ENCODE results near the gene GOLGA5. TPM values are rescaled to one million over a fixed set of nuclear protein-coding genes. Genes with fewer than 3 reads are reported as not detected.

The GOLGA5 gene
- total and polyA plus RNA-seq, 2 of the 8 experiments (the other 6 are each of a cell fraction or from before 2014, with no cell fraction given), result 13.0 to 25.4 TPM

DNA sequence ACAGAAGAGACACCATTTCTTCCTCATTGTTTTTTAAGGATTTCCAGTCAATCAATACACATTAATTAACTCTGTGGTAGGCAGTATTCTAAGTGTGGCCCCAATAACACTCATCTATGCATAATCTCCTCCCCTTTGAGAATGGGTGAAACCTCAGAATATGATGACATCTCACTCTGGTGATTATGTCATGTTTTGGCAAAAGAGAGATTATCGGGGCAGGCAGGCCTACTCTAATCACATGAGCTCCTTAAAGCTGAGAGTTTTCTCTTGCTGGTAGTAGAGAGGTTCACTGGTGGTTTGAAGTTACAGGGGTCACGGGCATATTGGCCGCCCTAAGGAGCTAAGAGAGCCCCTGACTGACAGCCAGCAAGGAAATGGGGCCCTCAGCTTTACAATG, 38.6 kb upstream of the GOLGA5 start:
- Histone ChIP-seq H3K79me2 (ENCODE audit: control insufficient read depth in 1 of 2, insufficient read depth in 2 of 2, low read length in 2 of 2) (no peaks in the 10 kb centered on the region), H4K91ac (replicated peaks; ENCODE audit: insufficient read length, low read length) (no peak overlapping the region), H2AK5ac (ENCODE audit: low read depth, low read length) (no peak overlapping the region), H3K4me1 (replicated peaks in 1 of 4; ENCODE audit: control insufficient read depth in 3 of 4, insufficient read depth in 4 of 4, low read length in 3 of 4) (no peaks in the 10 kb centered on the region), H2AFZ (ENCODE audit: low read length) (no peak overlapping the region), H2BK12ac (ENCODE audit: low read depth, low read length) (no peak overlapping the region), H3K14ac (ENCODE audit: insufficient read length) (no peak overlapping the region), H2BK120ac (replicated peaks; ENCODE audit: low read depth, low read length) (no peak overlapping the region), H3K36me3 (ENCODE audit: control insufficient read depth in 2 of 4, insufficient read depth in 4 of 4, low read length in 3 of 4) (no peaks in the 10 kb centered on the region), H3K56ac (replicated peaks; ENCODE audit: insufficient read length, low read depth, low read length) (no peak overlapping the region), H3K23me2 (ENCODE audit: low read depth, low read length) (no peaks in the 10 kb centered on the region), H3K18ac (ENCODE audit: extremely low read depth, low read length) (no peak overlapping the region), H3K4me3 (ENCODE audit: extremely low read depth in 1 of 4, insufficient read depth in 2 of 4, low read depth in 3 of 4, low read length in 4 of 4) (no peak overlapping the region), H3K27ac (ENCODE audit: low read depth, low read length) (no peak overlapping the region), H3K9ac (replicated peaks in 1 of 4; ENCODE audit: extremely low read depth in 1 of 4, low read depth in 3 of 4, low read length in 3 of 4) (no peak overlapping the region), H4K8ac (ENCODE audit: extremely low read depth, insufficient read depth, low read length) (no peak overlapping the region), H3K79me1 (ENCODE audit: low read depth, low read length) (no peaks in the 10 kb centered on the region), H3K4me2 (ENCODE audit: insufficient read depth in 1 of 2, low read depth in 2 of 2, low read length in 2 of 2) (no peak overlapping the region), H3K9me3 (ENCODE audit: insufficient read depth in 2 of 2, low read depth in 1 of 2, low read length in 1 of 2) (no peaks in the 10 kb centered on the region), H3K4ac (replicated peaks; ENCODE audit: insufficient read length, low read depth, low read length) (no peak overlapping the region), H2BK20ac (ENCODE audit: low read length) (no peak overlapping the region), H4K20me1 (replicated peaks in 1 of 2; ENCODE audit: control insufficient read depth in 1 of 2, insufficient read depth in 2 of 2, low read length in 2 of 2) (no peaks in the 10 kb centered on the region), H4K5ac (ENCODE audit: insufficient read length, low read depth, low read length) (no peak overlapping the region), H3K27me3 (replicated peaks in 1 of 4; ENCODE audit: control insufficient read depth in 3 of 4, extremely low read depth in 1 of 4, insufficient read depth in 3 of 4, low read length in 3 of 4) (no peaks in the 10 kb centered on the region), H2BK5ac (ENCODE audit: low read depth, low read length) (no peak overlapping the region), H2BK15ac (ENCODE audit: low read length) (no peak overlapping the region), H3K23ac (ENCODE audit: insufficient read length) (no peak overlapping the region)
- no peak for DNase-seq (ENCODE audit: low read depth in 1 of 2, low spot score in 2 of 2)
- no peak for TF ChIP-seq POU5F1 (IDR thresholded peaks at IDR 0.05; ENCODE audit: low read depth, low read length)
- no peak for TF ChIP-seq CREB1 (IDR thresholded peaks at IDR 0.05)
- no peak for TF ChIP-seq TAF7 (optimal IDR thresholded peaks at IDR 0.05; ENCODE audit: borderline replicate concordance, low read depth, low read length)
- ChIA-PET CTCF (ENCODE audit: partially characterized antibody) (interaction anchor here (1.1 kb wide), 1 partner anchor 147 kb away, joined by 3 read pairs; no protein-coding TSS in a partner anchor), POLR2A (ENCODE audit: partially characterized antibody) (no interaction called here)
- no peak for FAIRE-seq
- 85% methylated on average over 3 of the region's 3 CpGs; no CpG with 5 or more reads in 1 of the 2 experiments for WGBS, 2 experiments (ENCODE audit: extremely low coverage in 1 of 2, insufficient coverage in 1 of 2, insufficient read length in 1 of 2, insufficient replicate concordance in 2 of 2, low coverage in 1 of 2, low lambda C conversion rate in 2 of 2, missing lambda C conversion rate in 1 of 2)
